ENCODE results near the gene HIP1. TPM values are rescaled to one million over a fixed set of nuclear protein-coding genes. Genes with fewer than 3 reads are reported as not detected.
"Not testable (repeated sequence)": the region's sequence is repeated elsewhere in the genome, so short reads cannot be mapped to it uniquely, and the experiment has no call there.

HIP1 gene
- total RNA-seq, 2 donors from 2014 or later = 3.0 to 7.8 TPM

DNA sequence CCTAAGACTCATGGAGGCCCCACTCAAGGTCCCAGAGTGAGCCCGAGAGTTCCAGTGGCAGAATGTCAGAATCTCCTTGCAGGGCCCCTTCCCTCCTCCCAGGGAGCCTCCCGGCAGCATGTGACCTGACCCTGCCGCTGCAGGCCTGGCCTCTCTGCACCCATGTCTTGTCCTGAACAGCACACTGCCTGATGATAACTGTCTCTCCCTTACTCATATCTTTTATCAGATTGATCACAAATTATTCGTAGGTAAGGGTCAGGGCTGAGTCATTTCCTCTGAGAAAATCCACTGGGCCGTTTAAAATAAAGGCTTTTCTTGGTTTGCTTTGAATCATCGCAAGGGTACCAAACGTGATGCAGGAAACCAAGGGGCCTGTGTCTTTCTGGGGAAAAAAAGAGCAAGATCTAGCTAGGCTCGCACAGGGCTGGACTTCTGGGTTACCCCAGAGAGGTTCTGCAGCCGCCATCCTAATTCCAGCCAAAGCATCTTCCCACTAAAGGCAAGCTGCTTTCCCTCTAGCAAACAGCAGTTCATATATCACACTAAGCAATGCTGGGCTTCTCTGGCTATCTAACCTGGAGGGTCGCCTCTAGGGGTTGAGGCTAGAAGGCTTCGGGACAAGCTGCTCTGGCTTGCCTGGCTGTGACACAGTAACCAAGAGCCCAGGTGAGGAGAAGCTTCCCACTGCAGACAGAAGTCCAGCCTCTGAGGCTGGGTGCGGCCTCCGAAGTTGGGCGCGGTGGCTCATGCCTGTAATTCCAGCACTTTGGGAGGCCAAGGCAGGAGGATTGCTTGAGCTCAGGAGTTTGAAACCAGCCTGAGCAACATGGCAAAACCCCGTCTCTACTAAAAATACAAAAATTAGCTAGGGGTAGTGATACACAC lies 141.8 kb downstream of the HIP1 start:
- H3K9me3 Mint-ChIP-seq = no peaks in the 10 kb centered on the region
- DNase-seq (ENCODE audit: low spot score in 2 of 2) (no peak), ATAC-seq (peak; percentile 43 to 73)

DNA sequence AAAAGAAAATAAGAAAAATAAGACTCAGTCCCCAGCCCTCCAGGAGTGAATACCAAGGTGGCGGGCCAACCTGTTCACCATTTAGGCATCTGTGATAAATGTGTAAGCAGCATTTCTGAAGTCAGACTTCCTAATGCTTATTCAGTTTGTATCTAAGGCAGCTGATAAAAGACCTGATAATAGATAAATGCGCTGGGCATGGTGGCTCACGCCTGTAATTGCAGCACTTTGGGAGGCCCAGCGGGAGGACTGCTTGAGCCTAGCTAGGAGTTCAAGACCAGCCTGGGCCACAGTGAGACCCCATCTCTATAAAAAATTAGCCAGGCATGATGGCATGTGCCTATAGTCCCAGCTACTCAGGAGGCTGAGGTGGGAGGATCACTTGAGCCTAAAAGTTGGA lies 143.0 kb downstream of the HIP1 start:
- Mint-ChIP-seq H3K36me3 (no peaks in the 10 kb centered on the region), H3K9me3 (no peaks in the 10 kb centered on the region), H3K27ac (peak overlapping the region in 1 of 2 donors; percentile 89)

More for the DNA sequence above, 141.8 kb downstream of the HIP1 start:
- Mint-ChIP-seq H3K27ac (peak overlapping the region in 1 of 2 donors; percentile 42), H3K36me3 (no peaks in the 10 kb centered on the region)

DNA sequence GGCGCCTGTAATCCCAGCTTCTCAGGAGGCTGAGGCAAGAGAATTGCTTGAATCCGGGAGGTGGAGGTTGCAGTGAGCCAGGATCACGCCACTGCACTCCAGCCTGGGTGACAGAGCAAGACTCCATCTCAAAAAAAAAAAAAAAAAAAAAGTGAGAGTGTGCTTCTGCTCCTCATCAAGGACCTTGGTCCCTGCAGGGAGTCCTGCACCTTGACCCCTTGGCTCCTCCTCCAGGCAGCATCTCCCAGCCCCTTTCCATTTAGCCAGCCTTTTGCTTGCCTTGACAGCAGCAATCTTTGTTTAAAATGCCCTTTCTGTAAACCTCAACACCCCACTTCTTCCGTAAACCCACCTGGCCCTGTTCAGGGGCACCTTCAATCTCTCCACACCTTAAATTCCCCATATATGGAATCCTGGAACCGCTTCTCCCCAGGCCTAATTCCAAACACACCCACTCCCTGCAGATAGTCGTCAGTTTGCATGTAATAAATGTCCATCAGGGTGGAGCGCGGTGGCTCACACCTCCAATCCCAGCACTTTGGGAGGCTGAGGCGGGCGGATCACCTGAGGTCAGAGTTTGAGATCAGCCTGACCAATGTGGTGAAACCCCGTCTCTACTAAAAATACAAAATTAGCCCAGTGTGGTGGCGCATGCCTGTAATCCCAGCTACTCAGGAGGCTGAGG lies 145.1 kb downstream of the HIP1 start:
- peak overlapping the region; percentile 17 to 76 for H3K27ac Mint-ChIP-seq
- ATAC-seq; DNase-seq (ENCODE audit: low spot score in 2 of 2); H3K9me3 Mint-ChIP-seq; H3K36me3 Mint-ChIP-seq: not testable (repeated sequence)

More for the DNA sequence above, 143.0 kb downstream of the HIP1 start:
- ATAC-seq = no peak
- no peak for DNase-seq (ENCODE audit: low spot score in 2 of 2)

DNA sequence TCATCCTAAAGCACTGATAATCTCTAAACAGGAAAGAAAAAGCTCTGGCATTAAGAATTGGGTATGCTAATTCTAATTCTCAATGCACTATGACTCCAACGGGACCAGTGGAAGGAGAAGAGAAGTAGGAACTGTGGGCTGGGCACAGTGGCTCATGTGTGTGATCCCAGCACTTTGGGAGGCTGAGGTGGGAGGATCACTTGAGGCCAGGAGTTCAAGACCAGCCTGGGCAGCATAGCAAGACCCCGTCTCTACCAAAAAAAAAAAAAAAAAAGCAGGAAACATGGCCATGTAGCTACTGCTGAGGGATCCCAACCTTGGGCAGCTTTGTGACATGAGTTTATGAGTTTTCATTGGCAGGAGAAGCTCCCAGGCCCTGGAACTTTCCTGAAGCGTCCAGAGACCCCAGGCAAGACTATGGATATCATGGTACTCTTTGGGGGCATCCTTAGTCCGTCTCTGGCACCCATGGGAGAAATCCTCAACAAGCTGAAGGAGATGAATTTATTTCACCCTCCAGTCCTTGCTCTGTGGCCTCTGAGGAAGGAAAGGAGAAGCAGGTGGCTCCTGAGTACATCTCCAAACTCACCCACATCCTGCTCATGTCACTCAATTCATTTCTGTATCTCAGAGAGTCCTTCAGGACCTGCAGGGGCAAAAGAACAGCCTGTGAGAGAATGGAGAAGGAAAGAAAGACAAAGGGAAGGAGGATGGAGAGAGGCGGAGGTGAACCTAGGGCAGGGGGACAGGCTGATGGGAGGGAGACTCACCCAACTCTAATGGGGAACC lies 147.1 kb downstream of the HIP1 start:
- DNase-seq (ENCODE audit: low spot score in 2 of 2) = no peak
- Mint-ChIP-seq H3K36me3 (no peaks in the 10 kb centered on the region), H3K27ac (peak overlapping the region in 1 of 2 donors; percentile 52), H3K9me3 (peaks cover 0 to 3% of the 10 kb centered on the region in 2 donors)
- no peak for ATAC-seq

DNA sequence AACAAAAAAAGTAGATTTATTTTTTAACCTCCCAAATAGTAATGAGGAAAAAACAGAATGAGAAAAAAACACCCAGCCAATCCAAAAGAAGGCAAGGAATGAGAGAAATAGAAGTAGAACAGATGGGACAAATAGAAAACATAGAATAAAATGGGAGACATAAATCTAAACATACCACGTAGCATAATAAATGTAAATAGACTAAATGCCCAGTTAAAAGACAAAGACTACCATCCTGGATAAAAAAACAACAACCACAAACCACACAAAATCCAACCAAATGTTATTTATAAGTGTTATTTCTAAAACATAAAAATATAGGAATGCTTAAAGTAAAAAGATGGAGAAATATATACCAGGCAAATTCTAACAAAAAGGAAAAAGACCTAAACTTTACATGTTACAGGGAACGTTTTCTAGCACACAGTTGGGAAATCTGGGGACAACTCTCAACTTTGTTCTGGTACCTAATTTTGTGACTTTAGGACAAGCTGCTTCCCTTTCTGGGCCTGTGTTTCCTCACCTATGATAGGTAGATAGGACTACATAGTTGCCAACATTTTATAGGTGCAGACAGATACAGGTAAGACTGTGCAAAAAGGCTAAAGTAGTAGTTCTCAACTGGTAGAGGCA lies 148.3 kb downstream of the HIP1 start:
- Mint-ChIP-seq H3K27ac (no peak overlapping the region), H3K36me3 (no peaks in the 10 kb centered on the region), H3K9me3 (peaks cover 0 to 3% of the 10 kb centered on the region in 2 donors)
- ATAC-seq (no peak), DNase-seq (ENCODE audit: low spot score in 2 of 2) (no peak)

DNA sequence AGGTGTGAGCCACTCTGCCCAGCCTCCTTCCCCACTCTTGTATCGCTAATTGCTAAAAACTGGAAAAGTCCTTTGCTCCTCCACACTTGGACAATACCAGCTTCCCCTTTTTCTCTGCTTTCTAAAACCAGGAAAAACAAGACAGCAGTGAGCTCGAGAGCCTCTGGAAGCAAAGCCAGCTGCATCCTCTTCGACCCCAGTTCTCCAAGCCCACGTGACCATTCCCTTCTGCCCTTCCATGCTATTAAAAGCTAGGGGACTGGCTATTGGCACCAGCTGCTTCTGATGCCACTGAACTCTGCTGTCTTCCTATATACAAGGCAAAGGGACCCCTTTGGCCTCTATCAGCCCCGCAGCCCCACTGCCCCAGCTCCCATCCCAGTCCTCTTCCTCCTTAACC lies 154.4 kb downstream of the HIP1 start:
- Mint-ChIP-seq H3K27ac (no peak overlapping the region), H3K36me3 (no peaks in the 10 kb centered on the region), H3K9me3 (no peaks in the 10 kb centered on the region)
- no peak for ATAC-seq
- DNase-seq (ENCODE audit: low spot score in 2 of 2) = no peak

DNA sequence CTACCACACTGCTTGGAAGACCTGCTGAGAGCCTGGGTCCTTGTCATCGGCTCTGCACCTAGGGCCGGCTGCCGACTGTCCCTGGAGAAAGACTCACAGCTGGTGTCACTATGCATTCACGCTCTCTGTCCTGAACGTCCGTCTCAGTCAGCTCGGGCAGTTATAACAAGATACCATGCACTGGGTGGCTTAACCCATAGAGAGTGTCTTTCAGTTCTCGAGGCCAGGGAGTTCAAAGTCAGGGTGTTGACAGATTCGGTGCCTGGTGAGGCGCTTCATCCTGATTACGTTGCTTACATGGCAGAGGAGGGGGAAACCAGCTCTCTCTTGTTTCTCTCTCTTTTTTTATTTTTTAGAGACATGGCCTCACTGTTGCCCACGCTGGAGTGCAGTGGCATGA lies 155.5 kb downstream of the HIP1 start:
- no peak for DNase-seq (ENCODE audit: low spot score in 2 of 2)
- ATAC-seq = no peak
- H3K36me3 Mint-ChIP-seq = no peaks in the 10 kb centered on the region
- no peak overlapping the region for H3K27ac Mint-ChIP-seq
- no peaks in the 10 kb centered on the region for H3K9me3 Mint-ChIP-seq

DNA sequence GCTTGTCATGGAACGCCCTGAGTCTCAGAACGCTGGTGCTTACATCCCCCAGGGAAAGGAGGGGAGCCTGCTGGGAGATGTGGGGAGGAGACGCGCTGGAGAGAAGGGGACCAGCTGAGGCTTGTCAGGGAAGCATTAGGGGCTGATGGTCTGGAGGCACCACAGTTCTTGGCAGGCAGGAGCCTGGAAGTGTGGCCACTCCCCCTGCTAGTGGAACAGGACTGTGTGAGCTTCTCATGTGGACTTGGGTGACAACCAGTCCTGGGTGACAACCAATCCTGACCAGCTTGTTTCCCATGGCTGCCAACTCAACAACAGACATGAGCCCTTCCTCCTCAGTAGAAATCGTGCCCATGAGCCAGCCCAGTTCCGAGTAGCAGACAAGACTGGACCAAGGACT lies 158.8 kb downstream of the HIP1 start:
- no peak for DNase-seq (ENCODE audit: low spot score in 2 of 2)
- no peaks in the 10 kb centered on the region for H3K9me3 Mint-ChIP-seq
- peak overlapping the region in 1 of 2 donors; percentile 9 for H3K27ac Mint-ChIP-seq
- H3K36me3 Mint-ChIP-seq = no peaks in the 10 kb centered on the region
- ATAC-seq = no peak

DNA sequence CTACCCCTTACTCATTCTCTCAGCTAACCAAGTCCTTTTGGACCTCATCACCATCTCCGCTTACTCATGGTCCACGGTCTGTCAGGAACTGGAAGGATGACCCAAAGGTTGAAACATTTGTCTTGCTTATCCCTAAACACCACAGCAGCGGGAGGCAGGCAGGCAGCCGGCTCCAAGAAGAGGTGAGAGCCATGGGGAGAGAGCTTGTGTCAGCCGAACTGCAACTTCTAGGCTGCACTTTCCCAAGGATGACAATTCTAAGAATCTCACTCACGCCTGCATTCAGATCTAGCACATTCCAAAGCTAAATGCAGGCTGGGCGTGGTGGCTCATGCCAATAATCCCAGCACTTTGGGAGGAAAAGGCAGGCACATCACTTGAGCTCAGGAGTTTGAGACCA lies 160.7 kb downstream of the HIP1 start:
- ATAC-seq (no peak), DNase-seq (ENCODE audit: low spot score in 2 of 2) (no peak)
- H3K27ac Mint-ChIP-seq = no peak overlapping the region
- no peaks in the 10 kb centered on the region for H3K36me3 Mint-ChIP-seq
- no peaks in the 10 kb centered on the region for H3K9me3 Mint-ChIP-seq

DNA sequence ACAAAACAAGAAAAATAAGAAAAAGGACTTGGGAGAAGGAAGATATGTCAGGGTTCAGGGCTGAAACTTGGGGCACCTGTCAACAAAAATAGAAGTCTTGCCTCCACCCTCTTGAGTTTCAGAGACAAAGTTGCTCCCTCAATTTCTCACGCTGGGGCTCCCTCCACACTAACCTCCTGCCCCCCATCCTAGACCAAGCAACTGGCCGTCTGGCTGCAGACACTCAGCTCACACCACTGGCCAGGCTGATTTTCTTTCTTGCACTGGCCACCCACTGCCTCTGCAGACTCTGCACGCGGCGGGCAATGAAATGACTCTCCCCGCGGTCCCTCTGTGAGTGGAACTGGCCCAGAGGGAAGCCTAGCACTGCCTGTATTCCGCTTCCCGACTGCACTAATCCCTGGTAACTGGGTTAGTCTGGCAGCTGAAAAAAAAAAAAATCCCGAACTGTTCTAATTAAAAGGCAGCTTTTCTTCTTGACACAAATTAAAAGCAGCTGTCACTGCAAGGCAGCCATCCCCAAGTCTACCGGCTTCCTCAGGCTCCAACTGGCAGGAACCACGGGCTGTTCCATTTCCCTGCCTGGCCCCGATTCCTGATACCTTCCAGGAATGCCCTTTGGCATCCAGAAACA lies 163.1 kb downstream of the HIP1 start:
- Mint-ChIP-seq H3K27ac (peak overlapping the region in 1 of 2 donors; percentile 50), H3K9me3 (no peaks in the 10 kb centered on the region), H3K36me3 (no peaks in the 10 kb centered on the region)
- ATAC-seq = no peak
- DNase-seq (ENCODE audit: low spot score in 2 of 2) = no peak

DNA sequence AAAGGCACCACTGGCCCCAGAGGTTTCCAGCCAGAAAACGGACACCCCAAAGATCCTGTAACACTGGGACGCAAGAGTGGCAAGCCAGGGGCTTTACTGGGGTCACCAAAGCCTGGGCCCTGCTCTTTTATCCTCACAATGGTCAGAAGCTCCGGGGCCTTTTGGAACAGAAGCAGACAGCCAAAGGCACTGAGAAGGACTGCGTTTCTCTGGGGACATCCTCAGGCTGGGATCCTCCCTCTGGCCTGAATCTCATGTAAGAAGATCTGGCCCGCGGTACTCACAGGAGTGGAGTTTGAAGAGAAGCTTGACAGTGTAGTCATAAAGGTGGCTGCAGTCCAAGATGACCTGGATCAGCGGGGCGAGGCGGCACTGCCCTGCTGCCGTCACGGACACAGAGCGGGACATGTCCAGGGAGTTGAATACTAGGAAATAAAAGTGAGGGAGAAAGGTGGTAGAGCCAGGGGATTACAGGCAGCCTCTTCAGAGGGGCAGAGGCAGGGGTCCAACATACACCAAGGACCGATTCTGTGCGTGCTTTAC lies 165.2 kb downstream of the HIP1 start:
- ATAC-seq = no peak
- H3K36me3 Mint-ChIP-seq = no peaks in the 10 kb centered on the region

DNA sequence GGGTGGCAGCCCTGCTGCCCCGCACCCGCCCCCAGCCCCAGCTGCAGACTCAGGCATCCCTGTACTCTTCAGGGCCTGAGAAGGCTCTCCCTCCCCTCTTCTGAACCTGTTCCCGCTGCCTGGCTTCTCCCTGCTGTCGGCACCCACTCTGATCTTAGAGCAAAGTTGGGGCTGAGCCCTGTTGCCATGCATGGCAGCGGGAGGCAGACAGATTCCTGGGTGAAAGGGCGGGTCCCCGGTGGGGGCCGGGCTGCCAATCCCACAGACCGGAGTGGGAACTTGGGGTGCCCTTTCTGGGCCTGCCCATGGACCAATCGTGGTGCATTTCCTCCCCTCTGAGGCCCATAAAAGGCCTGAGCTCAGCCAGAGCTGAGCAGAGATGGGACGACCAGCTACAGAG lies 165.9 kb downstream of the HIP1 start:
- ATAC-seq (no peak), DNase-seq (ENCODE audit: low spot score in 2 of 2) (no peak)

More for the DNA sequence above, 165.2 kb downstream of the HIP1 start:
- no peaks in the 10 kb centered on the region for H3K9me3 Mint-ChIP-seq
- DNase-seq (ENCODE audit: low spot score in 2 of 2) = no peak
- no peak overlapping the region for H3K27ac Mint-ChIP-seq

DNA sequence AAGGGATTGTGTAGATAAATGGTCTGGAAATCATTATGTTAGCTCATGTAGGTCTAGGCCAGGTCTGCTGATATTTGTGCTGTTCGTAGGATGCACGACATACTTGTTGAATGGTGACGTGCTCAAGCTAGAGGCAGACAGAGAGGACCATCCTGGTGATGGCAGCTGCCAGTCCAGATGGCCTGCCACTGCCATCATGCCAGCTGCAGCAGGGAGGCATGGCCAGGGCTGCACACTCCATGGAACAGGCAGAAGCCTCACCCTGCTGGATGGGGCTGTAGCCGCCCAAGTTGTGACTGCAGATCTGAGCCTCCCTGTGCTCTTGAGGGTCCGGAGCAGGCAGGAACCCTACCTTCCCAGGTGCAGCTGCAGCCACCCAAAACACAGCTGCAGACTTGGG lies 166.3 kb downstream of the HIP1 start:
- no peak for ATAC-seq
- Mint-ChIP-seq H3K27ac (no peak overlapping the region), H3K9me3 (no peaks in the 10 kb centered on the region), H3K36me3 (no peaks in the 10 kb centered on the region)
- no peak for DNase-seq (ENCODE audit: low spot score in 2 of 2)

More for the DNA sequence above, 165.9 kb downstream of the HIP1 start:
- Mint-ChIP-seq H3K27ac (no peak overlapping the region), H3K9me3 (no peaks in the 10 kb centered on the region), H3K36me3 (no peaks in the 10 kb centered on the region)

DNA sequence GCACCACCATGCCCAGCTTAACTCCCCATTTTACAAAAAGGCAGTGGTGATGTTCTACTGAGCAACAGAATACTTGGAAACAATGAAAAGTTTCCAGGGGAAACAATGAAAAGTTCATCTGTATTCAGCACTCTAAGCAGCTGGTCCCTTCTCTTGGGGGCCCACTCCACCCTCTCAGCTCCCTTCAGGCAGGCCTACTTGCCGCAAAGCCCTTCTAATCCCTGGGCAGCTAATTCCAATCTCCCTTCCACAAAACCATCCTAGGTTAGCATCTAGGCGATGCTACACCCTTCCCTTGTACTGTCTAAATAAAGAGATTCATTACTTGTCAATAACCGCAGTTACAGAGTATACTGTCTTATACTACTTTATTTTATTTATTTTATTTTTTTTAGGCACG lies 167.5 kb downstream of the HIP1 start:
- ATAC-seq = no peak
- DNase-seq (ENCODE audit: low spot score in 2 of 2) = no peak
- Mint-ChIP-seq H3K36me3 (no peaks in the 10 kb centered on the region), H3K27ac (no peak overlapping the region), H3K9me3 (no peaks in the 10 kb centered on the region)

DNA sequence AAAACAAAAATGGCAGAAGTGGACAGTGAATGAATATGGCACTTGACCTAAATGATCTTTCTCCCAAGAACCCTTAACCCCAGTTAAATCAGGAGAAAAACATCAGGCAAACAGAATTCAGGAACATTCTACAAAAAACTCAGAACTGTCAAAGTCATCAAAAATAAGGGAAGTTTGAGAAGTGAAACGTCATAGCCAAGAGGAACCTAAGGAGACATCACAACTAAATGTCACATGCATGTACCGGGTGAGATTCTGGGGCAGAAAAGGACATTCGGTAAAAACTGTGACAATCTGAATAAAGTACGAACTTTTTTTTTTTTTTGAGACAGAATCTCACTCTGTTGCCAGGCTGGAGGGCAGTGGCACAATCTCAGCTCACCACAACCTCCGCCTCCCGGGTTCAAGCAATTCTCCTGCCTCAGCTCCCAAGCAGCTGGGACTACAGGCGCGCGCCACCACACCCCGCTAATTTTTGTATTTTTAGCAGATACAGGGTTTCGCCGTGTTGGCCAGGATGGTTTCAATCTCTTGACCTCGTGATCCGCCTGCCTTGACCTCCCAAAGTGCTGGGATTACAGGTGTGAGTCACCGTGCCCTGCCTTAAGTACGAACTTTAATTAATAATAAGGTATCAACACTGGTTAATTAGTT lies 169.0 kb downstream of the HIP1 start:
- not testable (repeated sequence) for DNase-seq (ENCODE audit: low spot score in 2 of 2); H3K9me3 Mint-ChIP-seq; H3K27ac Mint-ChIP-seq; H3K36me3 Mint-ChIP-seq; ATAC-seq
